ENCODE results near the gene AGBL5. TPM values are rescaled to one million over a fixed set of nuclear protein-coding genes. Genes with fewer than 3 reads are reported as not detected.

Gene AGBL5
- total and polyA plus RNA-seq, 2 of the 13 experiments (the other 11 are each of a cell fraction or from before 2014, with no cell fraction given): 55.9 to 73.3 TPM

- TF ChIP-seq HMGXB4 (CRISPR knock-in tag; IDR thresholded peaks at IDR 0.05; ENCODE audit: borderline replicate concordance in 1 of 2, low read depth in 1 of 2): peak; percentile 53 to 65
- 0 out of 2 replicates have a peak, but pooled peaks have one; percentile 27 for TF ChIP-seq ERF (CRISPR knock-in tag; IDR thresholded peaks at IDR 0.05)
- TF ChIP-seq ATF1 (CRISPR knock-in tag; IDR thresholded peaks at IDR 0.05): no peak
- TF ChIP-seq ZNF205 (CRISPR knock-in tag; IDR thresholded peaks at IDR 0.05): no peak
- no peak for TF ChIP-seq CAMTA2 (CRISPR knock-in tag; IDR thresholded peaks at IDR 0.05; ENCODE audit: borderline replicate concordance)
- TF ChIP-seq ZBTB46 (CRISPR knock-in tag; IDR thresholded peaks at IDR 0.05; ENCODE audit: borderline replicate concordance): no peak
- no peak for TF ChIP-seq CENPBD1 (CRISPR knock-in tag; IDR thresholded peaks at IDR 0.05; ENCODE audit: borderline replicate concordance, low read depth)
- no peak for TF ChIP-seq TFE3 (CRISPR knock-in tag; IDR thresholded peaks at IDR 0.05)
- no peak for TF ChIP-seq ARNTL (CRISPR knock-in tag; IDR thresholded peaks at IDR 0.05)
- TF ChIP-seq ZNF607 (CRISPR knock-in tag; IDR thresholded peaks at IDR 0.05; ENCODE audit: borderline replicate concordance): 0 out of 2 replicates have a peak, but pooled peaks have one; percentile 29
- TF ChIP-seq MAFF (IDR thresholded peaks at IDR 0.05; ENCODE audit: low read depth, low read length): no peak
- 0 out of 2 replicates have a peak, but pooled peaks have one; percentile 56 for TF ChIP-seq ZNF556 (CRISPR knock-in tag; IDR thresholded peaks at IDR 0.05; ENCODE audit: borderline replicate concordance)
- TF ChIP-seq ATF6 (CRISPR knock-in tag; conservative IDR thresholded peaks at IDR 0.05): 0 out of 2 replicates have a peak, but pooled peaks have one; percentile 55
- TF ChIP-seq NR0B2 (CRISPR knock-in tag; IDR thresholded peaks at IDR 0.05): peak; percentile 74; the same call in 1 of the 2 replicates
- TF ChIP-seq ZFP82 (CRISPR knock-in tag; IDR thresholded peaks at IDR 0.05; ENCODE audit: borderline replicate concordance): no peak; the same call in 1 of the 2 replicates
- peak; percentile 57; the same call in 1 of the 2 replicates for TF ChIP-seq TFDP1 (CRISPR knock-in tag; IDR thresholded peaks at IDR 0.05; ENCODE audit: borderline replicate concordance)
- TF ChIP-seq SETDB1 (CRISPR knock-in tag; IDR thresholded peaks at IDR 0.05; ENCODE audit: borderline replicate concordance): no peak
- no peak for TF ChIP-seq SMAD9 (CRISPR knock-in tag; IDR thresholded peaks at IDR 0.05)
These were observed 67.3 kb downstream of the AGBL5 start, which contains the start of gene CGREF1 (continued) for GRCh38 chr2:27118525-27119329.

Measured in HepG2 (cell line).